HEK293T (cell line): ENCODE results near the gene RPS6KA5.

Experiments used
- BHLHE40 ChIP-seq: fragments of 450-650 bp; IDR thresholded peaks from 2 replicates; pipeline ENCODE4 v1.6.1; 2016; ENCODE audit warnings: mild to moderate bottlenecking, moderate library complexity, borderline replicate concordance
- FOXK2 ChIP-seq: fragments of 450-650 bp; IDR thresholded peaks from 2 replicates; pipeline ENCODE4 v1.6.1; 2016; ENCODE audit warnings: mild to moderate bottlenecking
- FOXM1 ChIP-seq: fragments of 450-650 bp; IDR thresholded peaks from 2 replicates; pipeline ENCODE4 v1.6.1; 2017; ENCODE audit warnings: mild to moderate bottlenecking, borderline replicate concordance
- HDGF ChIP-seq: fragments of 450-650 bp; IDR thresholded peaks from 2 replicates; pipeline ENCODE4 v1.6.1; 2017; ENCODE audit warnings: antibody characterized with exemption, borderline replicate concordance
- NFRKB ChIP-seq: fragments of 450-650 bp; IDR thresholded peaks from 2 replicates; pipeline ENCODE4 v1.6.1; 2016; ENCODE audit warnings: mild to moderate bottlenecking, moderate library complexity
- SP1 ChIP-seq: fragments of 450-650 bp; IDR thresholded peaks from 2 replicates; pipeline ENCODE4 v1.6.1; 2017
- SUZ12 ChIP-seq: fragments of 450-650 bp; IDR thresholded peaks from 2 replicates; pipeline ENCODE4 v1.6.1; 2016; ENCODE audit warnings: mild to moderate bottlenecking
- TARDBP ChIP-seq: fragments of 450-650 bp; IDR thresholded peaks from 2 replicates; pipeline ENCODE4 v1.6.1; 2016
- ZNF384 ChIP-seq: fragments of 450-650 bp; IDR thresholded peaks from 2 replicates; pipeline ENCODE4 v1.6.1; 2016

DNA sequence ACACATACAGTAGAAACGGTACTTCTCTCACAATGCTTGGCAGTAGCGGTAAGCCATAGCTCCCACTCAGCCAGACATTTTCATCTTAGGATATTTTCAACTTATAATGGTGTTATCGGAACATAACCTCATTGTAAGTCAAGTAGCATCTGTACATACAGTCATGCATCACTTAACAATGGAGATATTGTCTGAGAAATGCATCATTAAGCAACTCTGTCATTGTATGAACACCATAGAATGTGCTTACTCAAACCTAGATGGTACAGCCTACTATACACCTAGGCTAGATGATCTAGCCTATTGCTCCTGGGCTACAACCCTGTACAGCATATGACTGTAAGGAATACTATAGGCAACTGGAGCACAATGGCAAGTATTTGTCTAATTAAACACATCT is 40.8 kb downstream of the RPS6KA5 start:
- TF ChIP-seq FOXK2 (no peak), ZNF384 (no peak), SP1 (no peak), HDGF (no peak), SUZ12 (no peak), NFRKB (no peak), FOXM1 (no peak), BHLHE40 (no peak), TARDBP (no peak)
